Retinal pigment epithelial cell (primary cell): ENCODE data around the gene MTREX.
"Not testable (repeated sequence)": the region's sequence is repeated elsewhere in the genome, so short reads cannot be mapped to it uniquely, and the experiment has no call there.

ENCODE experiments used
- DNase-seq: peaks from one replicate; pipeline ENCODE4 v3.0.0-alpha.2; 2010; ENCODE audit warnings: low read depth
- H3K4me3 ChIP-seq: 2 replicates; pipeline ENCODE4 v1.5.1; 2011; ENCODE audit warnings: mild to moderate bottlenecking, low read length, control low read depth, moderate library complexity
- CTCF ChIP-seq: conservative IDR thresholded peaks from 2 replicates; pipeline ENCODE4 v1.5.1; 2011; ENCODE audit warnings: low read depth, low read length, control low read depth, inconsistent platforms

Gene MTREX

GRCh38 chr5:55313870-55314617, 6.3 kb downstream of the MTREX start:
- DNase-seq = no peak
- H3K4me3 ChIP-seq = no peak overlapping the region
- no peak for TF ChIP-seq CTCF

- H3K4me3 ChIP-seq = no peak overlapping the region
- no peak for DNase-seq
- TF ChIP-seq CTCF = no peak
Observed at GRCh38 chr5:55316289-55316688, 8.5 kb downstream of the MTREX start.

GRCh38 chr5:55316837-55317236, 9.0 kb downstream of the MTREX start:
- no peak for DNase-seq
- no peak overlapping the region for H3K4me3 ChIP-seq
- no peak for TF ChIP-seq CTCF

GRCh38 chr5:55318237-55318636, 10.4 kb downstream of the MTREX start:
- not testable (repeated sequence) for DNase-seq, H3K4me3 ChIP-seq

GRCh38 chr5:55319491-55319890, 11.7 kb downstream of the MTREX start:
- DNase-seq = no peak
- no peak for TF ChIP-seq CTCF
- no peak overlapping the region for H3K4me3 ChIP-seq

GRCh38 chr5:55320571-55320970, 12.8 kb downstream of the MTREX start:
- no peak for TF ChIP-seq CTCF
- no peak overlapping the region for H3K4me3 ChIP-seq
- no peak for DNase-seq

- no peak for TF ChIP-seq CTCF
- DNase-seq = no peak
- H3K4me3 ChIP-seq = no peak overlapping the region
Observed at GRCh38 chr5:55324006-55324405, 16.2 kb downstream of the MTREX start.
